Cortex of kidney (tissue), 1 donor: ENCODE results near the gene CES3.

Experiments
- DNase-seq: peaks from one replicate; lab custom pipeline; 2025; lab: John Stamatoyannopoulos, UW

Gene CES3

GRCh38 chr16:66961065-66961744 is at the start of gene CES3:
Gene CES3 (plus strand): TSS chr16:66961266. CDS start chr16:66961308, 42 bp downstream.
- no peak for DNase-seq

GRCh38 chr16:66911801-66912200 is 49.3 kb upstream of the CES3 start:
- DNase-seq: no peak

- no peak for DNase-seq
These were observed 48.0 kb upstream of the CES3 start for GRCh38 chr16:66913081-66913480.

- no peak for DNase-seq
These were observed 47.4 kb upstream of the CES3 start for GRCh38 chr16:66913711-66914110.

- DNase-seq: no peak
These were observed 46.5 kb upstream of the CES3 start for GRCh38 chr16:66914541-66914940.

- DNase-seq: no peak
These were observed 46.0 kb upstream of the CES3 start for GRCh38 chr16:66915041-66915440.

- DNase-seq: no peak
These were observed 44.5 kb upstream of the CES3 start for GRCh38 chr16:66916518-66916917.

- DNase-seq: no peak
These were observed 43.3 kb upstream of the CES3 start for GRCh38 chr16:66917741-66918140.

GRCh38 chr16:66918355-66918754 is 42.7 kb upstream of the CES3 start:
- DNase-seq: no peak

GRCh38 chr16:66918803-66919568 is 42.1 kb upstream of the CES3 start, which contains the start of gene CDH16:
Gene CDH16 (minus strand): TSS chr16:66918885. CDS start chr16:66918065, 820 bp downstream.
- no peak for DNase-seq

GRCh38 chr16:66919569-66920298 is 41.3 kb upstream of the CES3 start:
- DNase-seq: no peak

- no peak for DNase-seq
These were observed 40.8 kb upstream of the CES3 start for GRCh38 chr16:66920299-66920590.

- no peak for DNase-seq
These were observed 40.0 kb upstream of the CES3 start for GRCh38 chr16:66920924-66921680.

GRCh38 chr16:66921729-66922450 is 39.2 kb upstream of the CES3 start:
- no peak for DNase-seq

GRCh38 chr16:66923247-66923731 is 37.8 kb upstream of the CES3 start:
- DNase-seq: no peak

- DNase-seq: no peak
These were observed 37.2 kb upstream of the CES3 start for GRCh38 chr16:66923866-66924265.

GRCh38 chr16:66924527-66925321 is 36.3 kb upstream of the CES3 start:
- no peak for DNase-seq

- no peak for DNase-seq
These were observed 35.7 kb upstream of the CES3 start, which contains the start of gene RRAD for GRCh38 chr16:66925322-66925840. Gene RRAD (minus strand): TSS chr16:66925535. CDS start chr16:66925179, 356 bp downstream.

GRCh38 chr16:66926171-66926947 is 34.7 kb upstream of the CES3 start:
- DNase-seq: no peak
